Caki2 (cell line): Measurements from ENCODE around the gene HOXB4. TPM values are rescaled to one million over a fixed set of nuclear protein-coding genes. Genes with fewer than 3 reads are reported as not detected.

ENCODE experiments used
- DNase-seq: peaks from one replicate; pipeline ENCODE4 v3.0.0-alpha.2; 2015; ENCODE audit warnings: low read depth
- in situ Hi-C: cut with HindIII; loops from 2 replicates; pipeline ENCODE4 v1.10.0; 2016; ENCODE audit warnings: low sequenced_read_pairs, low pct_unique_long_range_greater_than_20kb, mixed read lengths
- total RNA-seq: library from RNA; depleted of rRNA; stranded (reverse); fragments of >200 nt; shearing (Covaris generic); gene quantifications from 2 replicates; pipeline ENCODE4 v1.2.3, GENCODE V29; 2014; ENCODE audit warnings: low replicate concordance

Gene HOXB4
- total RNA-seq, 1 experiment from 2014 or later = 2.7 TPM

DNA sequence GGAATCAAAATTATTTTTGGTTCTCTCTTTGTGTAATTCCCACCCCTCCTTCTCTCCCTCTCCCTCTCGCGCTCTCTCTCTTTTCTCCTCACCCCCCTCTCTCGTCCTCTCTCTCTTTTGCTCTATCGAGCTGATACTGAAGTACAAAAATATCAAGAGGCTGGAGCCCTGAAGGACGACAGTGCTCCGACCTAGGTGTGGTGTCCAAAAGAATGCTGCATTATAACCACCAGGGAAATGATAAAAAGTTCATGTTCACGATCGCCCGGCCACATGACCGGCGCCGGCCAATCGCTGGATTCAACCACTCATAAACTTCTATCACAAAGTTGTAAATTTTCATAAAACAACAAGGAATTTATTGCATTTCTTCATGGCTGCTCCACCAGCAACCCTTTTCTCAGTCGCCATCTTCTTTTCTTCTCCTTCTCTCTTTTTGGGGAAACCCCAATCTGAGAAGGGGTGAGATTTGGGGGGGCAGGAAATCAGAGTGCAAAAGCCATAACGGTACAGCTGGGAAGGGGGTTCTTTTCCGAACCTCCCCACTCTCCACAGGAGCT lies 26.7 kb upstream of the HOXB4 start, which contains the start of gene HOXB6:
Gene HOXB6, minus strand, starts transcription at position 217 of the 560 bp plus-strand sequence. CDS start 6,836 bp downstream, outside the sequence.
- in situ Hi-C loops = no loop called here
- peak; percentile 78 for DNase-seq

DNA sequence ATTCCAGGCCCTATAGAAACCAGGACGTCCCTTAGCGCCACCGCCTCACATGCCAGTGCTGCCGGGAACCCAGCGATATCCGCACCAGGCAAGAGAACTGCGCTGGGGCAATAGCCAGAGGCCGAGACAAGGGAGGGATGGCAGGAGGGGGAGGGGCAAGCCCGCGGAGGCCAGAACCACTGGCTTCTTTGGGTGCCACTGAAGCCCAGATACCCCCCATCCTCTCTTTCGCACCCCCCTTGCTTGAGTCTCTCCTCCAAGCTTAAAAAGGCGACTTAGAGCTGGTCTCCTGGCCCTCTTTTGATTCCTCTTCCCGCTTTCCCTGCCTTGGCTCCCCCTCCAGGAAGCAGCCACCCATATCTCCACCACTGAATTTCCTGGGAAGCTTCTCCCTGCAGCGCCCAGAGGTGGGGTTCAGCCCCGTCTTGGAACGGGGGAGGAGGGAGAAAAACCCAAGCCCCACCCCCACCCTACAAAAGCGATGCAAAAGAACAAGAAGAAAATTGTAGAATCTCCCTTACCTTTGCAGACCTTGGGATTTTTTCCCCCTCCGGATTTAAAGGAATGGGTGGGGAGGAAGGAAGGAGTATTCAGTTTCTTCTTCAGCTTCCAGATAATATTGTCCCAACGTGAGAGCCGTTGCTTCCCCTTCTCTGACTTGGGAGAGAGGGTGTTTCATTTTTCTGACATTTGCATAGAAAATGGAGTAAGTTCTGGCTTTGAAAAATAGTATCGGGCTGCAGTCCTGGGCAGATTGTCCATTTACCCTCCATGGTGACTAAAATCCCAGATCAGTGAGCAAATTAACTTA lies 26.0 kb upstream of the HOXB4 start:
- in situ Hi-C loops = no loop called here
- DNase-seq = peak; percentile 76

DNA sequence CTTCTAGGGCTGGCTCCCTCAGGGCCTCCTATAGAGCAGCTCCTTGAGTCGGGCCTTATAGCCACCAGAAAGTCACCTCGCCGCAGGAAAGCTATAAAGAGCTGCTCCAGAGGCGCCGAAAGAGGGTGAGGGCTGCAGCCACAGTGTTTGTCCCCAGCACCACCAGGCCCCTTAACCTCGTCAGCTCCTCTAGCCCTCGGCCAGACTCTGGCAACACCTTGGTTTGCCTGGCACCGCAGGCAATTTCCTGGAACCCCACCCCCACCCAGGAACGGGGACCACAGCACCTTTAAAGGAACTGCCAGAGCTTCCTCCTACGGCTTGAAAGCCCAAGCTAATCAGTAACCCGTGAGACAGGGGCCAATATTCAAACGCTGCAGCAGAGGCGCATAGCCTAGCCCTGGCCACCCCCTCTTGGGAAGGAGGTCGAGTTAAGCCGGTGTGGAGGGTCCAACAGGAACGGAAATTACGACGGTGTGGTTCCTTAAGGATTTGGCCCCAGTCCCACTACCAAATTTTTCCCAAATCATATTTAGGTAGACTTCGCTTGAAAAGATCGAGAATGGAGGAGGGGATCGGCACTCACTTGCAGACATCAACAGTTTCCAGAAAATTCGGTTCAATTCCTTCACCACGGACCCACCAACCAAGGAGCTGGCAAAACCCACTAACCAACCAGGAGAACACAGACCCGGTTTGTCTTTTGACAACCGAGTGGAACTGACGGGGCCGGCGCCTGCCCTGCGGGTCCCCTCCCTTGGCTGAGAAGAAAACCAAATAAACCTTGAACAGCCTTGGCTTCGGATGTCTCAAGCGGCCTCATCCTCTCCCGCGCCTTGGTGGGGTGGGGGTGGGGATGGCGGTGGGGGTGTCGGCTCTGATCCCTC lies 23.6 kb upstream of the HOXB4 start:
- in situ Hi-C loops = no loop called here
- peak; percentile 55 for DNase-seq

DNA sequence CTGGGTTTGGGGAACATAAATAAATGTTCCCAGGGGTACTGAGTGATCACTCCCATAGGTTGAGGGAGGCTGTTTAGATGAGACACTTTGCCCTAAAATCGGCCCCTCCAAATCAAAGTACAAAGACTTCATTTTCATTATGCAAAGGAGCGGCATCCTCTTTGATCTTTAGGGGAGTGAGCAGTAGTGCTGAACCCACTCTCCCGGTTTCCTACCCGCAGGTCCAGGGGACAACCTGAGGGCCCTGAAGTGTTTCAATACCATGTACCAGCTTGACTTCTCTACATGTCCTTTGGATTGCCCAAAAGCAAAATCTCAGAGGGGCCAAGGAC lies 23.0 kb upstream of the HOXB4 start:
- in situ Hi-C loops = no loop called here
- DNase-seq = no peak

DNA sequence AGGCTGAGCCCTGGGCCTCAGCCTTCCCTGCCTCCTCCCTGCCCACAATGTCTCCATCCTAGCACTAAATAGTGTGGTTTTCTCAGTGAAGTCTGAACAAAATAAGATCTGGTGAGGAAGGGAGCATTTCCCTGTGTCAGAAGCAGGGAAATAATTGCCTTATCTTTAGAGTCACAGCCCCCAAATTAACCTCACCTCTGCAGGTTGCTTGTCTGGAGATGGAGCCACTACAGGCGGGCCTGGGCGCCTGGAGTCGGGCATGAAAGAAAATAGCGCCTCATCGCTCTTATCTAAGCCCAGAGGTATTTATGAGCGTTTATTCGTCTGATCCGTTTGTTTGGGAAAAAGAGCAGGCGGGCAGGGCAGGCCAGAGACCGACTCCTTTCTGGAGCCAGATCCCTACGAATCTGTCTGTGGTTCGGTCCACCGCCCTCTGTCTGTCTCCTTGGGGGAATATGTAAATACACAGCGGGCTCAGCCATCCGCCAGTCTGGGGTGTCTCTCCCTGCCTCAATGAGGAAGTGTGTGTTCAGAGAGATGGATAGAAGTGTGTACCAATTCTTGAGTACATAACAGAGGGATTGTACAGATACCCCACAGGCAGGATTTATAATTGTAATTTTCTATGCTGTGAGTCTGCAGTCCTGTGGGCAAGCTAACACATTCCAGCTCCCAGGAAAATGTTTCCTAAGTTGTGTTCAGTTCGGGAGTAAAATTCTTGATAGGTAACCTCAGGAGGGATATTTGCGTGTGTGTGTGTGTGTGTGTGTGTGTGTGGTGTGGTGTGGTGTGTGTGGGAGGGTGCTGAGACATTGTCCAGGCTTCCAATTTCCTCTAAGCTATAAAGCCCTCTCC lies 22.3 kb upstream of the HOXB4 start:
- no peak for DNase-seq
- in situ Hi-C loops = no loop called here

DNA sequence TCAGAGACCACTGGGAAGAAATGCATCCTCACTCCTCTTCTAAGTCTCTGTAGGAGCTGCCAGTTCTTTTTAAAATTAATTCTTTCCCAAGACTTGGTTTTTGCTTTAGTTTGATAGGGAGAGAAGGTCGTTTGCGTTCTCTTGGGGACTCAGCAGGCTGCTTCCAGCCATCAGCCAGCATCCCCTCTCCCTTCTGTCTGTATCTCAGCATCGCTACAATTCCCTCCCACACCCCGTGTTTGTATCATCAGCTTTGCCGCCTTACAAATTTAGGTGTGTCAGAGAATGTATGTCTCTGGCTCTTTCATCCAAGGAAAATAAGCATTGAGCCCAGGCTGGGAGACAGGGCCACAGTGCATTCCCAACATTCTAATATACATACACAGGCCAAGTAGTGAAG lies 21.2 kb upstream of the HOXB4 start:
- no peak for DNase-seq
- in situ Hi-C loops = no loop called here

DNA sequence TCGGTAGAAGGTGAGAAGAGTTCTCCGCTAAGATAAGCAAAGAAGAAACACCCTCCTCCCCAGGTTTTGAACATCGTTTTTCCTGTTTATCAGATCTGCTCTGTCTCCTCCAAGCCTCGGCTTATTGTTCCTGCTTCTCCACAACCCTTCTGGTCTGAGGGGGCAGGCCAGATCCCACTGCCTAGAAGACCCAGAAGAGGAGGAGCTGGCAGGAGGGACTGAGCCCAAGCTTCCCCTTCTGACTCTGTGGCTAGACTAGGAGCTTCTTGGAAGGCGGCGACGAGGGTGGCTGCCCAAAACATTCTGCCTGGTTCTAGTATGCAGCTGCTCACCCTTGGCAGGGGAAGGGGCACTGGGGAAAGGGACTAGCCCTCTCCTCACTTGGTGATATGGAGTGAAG lies 20.6 kb upstream of the HOXB4 start:
- no peak for DNase-seq
- in situ Hi-C loops = no loop called here

DNA sequence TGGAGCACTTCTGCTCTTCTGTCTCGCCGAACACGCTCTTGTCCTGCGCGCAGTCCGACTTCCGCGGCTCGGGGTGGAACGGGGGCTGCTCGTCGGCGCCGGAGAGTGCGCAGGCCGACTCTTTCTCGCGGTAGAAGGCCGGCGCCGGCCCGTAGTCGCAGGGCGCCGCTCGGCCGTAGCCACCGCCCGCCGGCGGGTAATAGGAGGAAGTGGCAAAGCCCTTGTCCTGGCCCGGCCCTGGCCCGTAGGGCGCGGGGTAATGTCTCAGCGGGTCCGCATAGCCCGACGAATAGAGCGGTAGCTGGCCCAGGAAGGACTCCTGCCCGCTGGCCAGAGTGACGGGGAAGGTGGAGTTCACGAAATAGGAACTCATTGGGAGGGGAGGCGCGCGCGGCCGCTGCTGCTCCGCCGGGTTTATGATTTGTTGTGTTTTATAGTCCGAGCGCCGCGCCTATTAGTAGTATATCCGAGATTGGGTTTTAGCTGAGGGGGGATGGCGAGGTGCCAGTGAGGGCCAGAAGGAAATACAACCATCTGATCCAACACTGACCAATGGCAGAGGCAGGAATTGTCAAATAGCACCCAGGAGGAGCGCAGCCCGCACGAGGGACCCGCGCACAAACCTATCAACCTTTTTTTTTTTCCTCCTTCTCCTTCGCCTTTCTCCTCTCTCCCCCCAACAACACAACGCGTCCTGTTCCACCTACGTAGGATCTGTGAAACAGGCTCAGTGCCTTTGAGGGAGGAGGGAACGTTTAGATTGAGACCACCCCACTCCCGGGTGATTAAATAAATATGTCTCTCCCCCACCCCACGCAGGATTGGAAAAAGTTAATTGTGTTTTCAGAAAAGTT lies 19.9 kb upstream of the HOXB4 start:
- in situ Hi-C loops = no loop called here
- DNase-seq = no peak

DNA sequence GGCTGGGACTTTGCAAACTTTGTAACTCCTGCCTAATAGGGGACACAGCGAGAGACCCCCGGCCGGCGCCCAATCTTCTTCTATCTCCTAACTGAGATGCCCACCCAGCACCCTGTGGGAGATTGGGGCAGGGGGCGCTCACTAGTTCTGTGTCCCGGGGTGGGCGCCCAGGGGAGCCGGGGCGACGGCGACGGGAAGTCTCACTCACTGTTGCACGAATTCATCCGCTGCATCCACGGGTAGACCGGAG lies 19.3 kb upstream of the HOXB4 start:
- DNase-seq = no peak
- in situ Hi-C loops = no loop called here

DNA sequence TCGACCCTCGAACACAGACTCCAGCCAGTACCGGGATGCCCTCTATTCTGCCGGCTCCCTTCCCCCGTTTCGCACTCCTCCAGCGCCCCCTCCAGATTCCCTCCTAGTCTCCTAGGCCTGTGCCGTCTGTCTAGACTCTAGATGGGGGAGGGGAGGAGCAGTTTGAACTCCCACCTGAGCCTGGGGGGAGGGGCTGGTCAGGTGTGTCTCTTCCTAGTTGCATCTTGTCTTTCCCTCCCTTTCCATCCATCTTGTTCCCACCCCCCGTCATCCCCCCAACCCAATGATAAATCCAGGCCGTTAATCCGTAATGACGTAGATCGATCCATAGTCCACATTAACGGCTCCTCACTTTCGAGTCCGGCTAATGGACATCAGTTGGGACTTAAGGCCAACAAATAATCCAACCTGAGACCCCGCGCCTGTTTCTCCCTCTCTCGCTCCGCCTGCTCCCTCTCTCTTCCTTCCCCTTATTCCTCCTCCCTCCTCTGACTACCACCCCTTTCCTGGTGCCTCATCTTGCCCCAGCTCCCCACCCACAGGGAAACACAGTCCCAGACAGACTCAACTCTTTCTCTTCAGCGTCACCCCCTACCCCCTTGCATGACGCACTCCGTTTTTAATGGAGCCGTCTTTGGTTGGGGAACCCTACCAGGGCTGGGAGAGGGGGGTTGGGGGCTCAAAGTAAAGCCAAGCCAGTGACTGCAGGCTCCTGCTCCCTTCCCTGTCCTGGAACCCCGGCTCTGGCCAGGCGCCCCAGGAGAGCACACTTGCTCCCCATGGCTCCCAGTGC lies 18.8 kb upstream of the HOXB4 start:
- DNase-seq = no peak
- in situ Hi-C loops = no loop called here

DNA sequence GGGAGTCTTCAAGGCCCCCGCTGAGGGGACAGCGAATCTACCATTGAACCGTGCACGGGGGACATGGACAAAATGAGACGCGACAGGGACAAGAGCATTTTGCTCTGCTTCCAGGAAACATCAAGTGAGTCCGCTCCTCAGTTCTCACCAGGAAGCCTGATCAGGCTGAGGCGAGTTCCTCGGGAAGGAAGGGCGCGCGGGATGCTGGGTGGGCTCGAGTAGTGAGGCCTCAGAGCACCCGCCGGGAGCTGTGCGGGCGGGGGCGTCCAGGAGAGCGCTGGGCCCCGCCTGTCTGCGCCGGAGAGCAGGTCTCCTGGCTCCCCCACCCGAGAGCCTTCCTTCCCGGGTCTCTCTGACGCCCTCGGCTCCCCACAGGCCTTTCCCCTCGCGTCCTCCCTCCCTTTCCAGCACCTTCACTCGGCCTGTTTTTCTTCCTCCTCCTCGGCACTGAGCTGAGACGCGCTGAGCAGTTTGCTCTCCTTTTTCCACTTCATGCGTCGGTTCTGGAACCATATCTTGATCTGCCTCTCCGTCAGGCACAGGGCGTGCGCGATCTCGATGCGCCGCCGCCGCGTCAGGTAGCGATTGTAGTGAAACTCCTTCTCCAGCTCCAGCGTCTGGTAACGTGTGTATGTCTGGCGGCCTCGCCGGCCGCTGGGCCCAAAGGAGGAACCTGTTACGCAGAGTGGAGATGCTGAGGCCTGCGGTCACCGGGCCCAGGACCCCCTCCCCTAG lies 18.0 kb upstream of the HOXB4 start:
- in situ Hi-C loops = no loop called here
- DNase-seq = no peak

DNA sequence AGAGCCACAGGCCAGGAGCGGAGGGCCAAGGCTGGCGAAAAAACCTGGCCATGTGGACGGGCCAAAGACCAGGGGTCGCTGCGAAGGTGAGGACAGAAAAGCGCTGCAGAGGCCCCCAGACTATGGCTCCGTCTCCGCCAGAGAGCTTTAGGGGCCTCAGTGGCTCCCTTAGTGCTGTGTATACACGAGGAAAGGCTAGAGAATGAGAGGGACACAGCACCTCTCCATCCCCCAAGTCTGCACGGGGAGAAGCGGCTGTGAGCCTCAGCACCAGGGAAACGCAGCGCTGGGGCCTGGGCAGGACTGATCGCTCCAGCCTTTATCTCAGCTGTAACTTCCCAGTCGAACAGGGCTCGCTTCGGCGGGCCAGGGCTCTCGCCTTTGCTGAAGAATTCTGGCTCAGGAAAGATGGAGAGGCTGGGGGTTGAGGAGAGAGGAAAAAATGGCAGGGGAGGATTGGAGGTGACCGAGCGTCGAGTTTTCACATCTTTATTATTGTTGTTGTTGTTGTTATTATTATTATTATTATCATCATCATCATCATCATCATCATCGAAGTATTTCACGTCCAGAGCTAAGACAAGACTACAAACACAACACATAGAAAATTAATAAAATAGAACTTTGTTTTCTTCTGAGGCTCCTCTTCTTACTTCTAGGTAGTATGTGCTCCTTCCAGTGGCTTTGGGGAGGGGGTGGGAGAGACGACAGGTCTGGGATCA lies 17.3 kb upstream of the HOXB4 start:
- in situ Hi-C loops = no loop called here
- DNase-seq = no peak

DNA sequence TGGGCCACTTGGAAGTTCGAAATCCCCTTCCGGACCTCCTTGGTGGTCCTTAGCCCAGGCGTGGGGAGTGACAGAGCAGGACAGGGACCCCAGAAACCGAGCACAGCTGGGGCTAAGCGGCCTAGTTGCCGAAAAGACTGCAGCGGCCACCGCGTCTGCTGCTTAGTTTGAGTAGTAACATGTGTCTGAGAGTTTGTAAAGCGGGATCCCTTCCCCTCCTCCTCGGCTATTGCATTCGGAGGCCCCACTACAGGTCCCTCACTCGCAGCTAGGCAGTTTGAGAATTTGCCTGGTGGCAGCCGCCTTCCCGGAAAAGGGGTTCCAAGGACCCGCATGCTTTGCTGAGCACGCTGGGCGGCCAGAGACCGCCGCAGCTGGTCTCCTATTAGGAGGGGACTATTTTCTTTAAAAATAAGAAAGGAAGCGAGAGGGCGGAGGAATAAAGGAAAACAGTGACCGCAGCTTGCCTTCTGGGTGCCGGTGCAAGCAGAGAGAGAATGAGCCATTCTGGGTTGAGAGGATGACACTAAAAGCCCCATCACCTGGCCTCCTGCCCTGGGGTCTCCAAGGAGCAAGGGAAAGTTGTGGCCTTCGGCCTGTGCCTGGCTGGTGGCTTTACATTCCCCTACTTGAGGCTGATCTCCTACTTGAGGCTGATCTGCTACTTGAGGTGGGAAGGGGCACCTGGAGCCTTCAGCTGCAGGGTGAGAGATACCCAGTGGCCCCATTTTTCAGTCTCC lies 16.6 kb upstream of the HOXB4 start:
- no peak for DNase-seq
- in situ Hi-C loops = no loop called here

DNA sequence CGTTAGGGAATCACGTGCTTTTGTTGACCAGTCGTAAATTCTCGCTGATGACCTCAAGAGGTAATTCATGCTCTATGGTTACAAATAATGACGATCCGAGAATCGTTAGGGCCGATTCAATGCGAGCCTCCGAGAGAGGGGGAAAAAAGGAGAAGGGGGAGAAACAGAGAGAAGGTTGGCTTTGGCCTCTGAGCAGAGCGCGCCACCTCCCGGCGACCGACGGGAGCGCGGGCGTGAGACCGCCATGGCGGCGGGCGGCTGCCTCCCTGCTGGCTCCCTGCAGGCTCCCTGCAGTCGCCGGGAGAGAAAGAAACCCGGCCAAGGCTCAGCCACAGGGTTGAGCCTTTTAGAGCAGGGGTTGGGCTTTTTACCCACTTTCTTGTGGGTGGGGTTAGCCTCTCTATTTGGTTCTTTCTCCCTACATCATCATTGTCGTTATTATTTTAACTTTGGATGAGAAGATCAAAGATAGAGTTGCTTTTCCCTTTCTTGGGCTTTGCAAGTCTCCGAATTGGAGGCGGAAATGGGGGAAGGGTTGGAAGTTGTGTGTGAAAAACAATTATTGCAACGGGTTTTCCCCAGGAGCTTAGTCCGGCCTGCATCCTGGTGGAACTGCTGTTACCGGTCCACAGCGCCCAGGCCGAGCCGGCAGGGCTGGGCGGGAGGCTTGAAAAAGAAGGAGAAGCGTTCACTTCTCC lies 15.8 kb upstream of the HOXB4 start:
- DNase-seq = peak; percentile 67

More for the DNA sequence above, 15.8 kb upstream of the HOXB4 start:
- in situ Hi-C loops = no loop called here
